Gastrocnemius medialis (tissue), 4 donors: ENCODE results near the gene TIGIT. TPM values are rescaled to one million over a fixed set of nuclear protein-coding genes. Genes with fewer than 3 reads are reported as not detected.

Experiments used
- ATAC-seq, 2 donors: fragments of 150-250 bp; one replicate each; pipeline ENCODE4 v1.9.1; 2016
- DNase-seq, 2 donors: peaks; one replicate each; pipeline ENCODE4 v3.0.0-alpha.2; 2019
- H3K27ac ChIP-seq, 4 donors: fragments of 200-600 bp; sonication (generic); 1 replicate in 1 of 4; 2 replicates in 3 of 4; pipeline ENCODE4 v1.5.1; 2016 to 2018; ENCODE audit warnings: mild to moderate bottlenecking in 2 of 4, moderate library complexity in 1 of 4
- H3K27me3 ChIP-seq, 3 donors: fragments of 200-600 bp; sonication (generic) in 2 of 3; 1 replicate in 1 of 3; 2 replicates in 2 of 3; pipeline versions ENCODE4 v1.5.1 to v1.6.0; 2016 to 2019; ENCODE audit warnings: mild to moderate bottlenecking in 1 of 3, moderate library complexity in 1 of 3
- H3K36me3 ChIP-seq, 2 donors: fragments of 200-600 bp; sonication (generic) in 1 of 2; one replicate each; pipeline ENCODE4 v1.5.1; 2017 to 2018
- H3K4me1 ChIP-seq, 2 donors: fragments of 200-600 bp; sonication (generic) in 1 of 2; one replicate each; pipeline ENCODE4 v1.5.1; 2016 to 2017; ENCODE audit warnings: mild to moderate bottlenecking in 2 of 2
- H3K4me3 ChIP-seq, 4 donors: fragments of 200-600 bp; sonication (generic) in 3 of 4; 1 replicate in 1 of 4; 2 replicates in 3 of 4; pipeline ENCODE4 v1.5.1; 2016 to 2019; ENCODE audit warnings: mild to moderate bottlenecking in 2 of 4
- H3K9me3 ChIP-seq, 3 donors: fragments of 200-600 bp; sonication (generic) in 2 of 3; 1 replicate in 1 of 3; 2 replicates in 2 of 3; pipeline ENCODE4 v1.5.1; 2016 to 2019
- CTCF ChIP-seq, 5 experiments: fragments of 450-650 bp in 3 of 5; fragments of 200-600 bp in 2 of 5; sonication (generic) in 2 of 5; IDR thresholded peaks in 4 of 5; conservative IDR thresholded peaks in 1 of 5; 1 replicate in 4 of 5; 2 replicates in 1 of 5; pipeline ENCODE4 v1.5.1; 2016 to 2019; ENCODE audit warnings: antibody characterized with exemption in 5 of 5, mild to moderate bottlenecking in 3 of 5, moderate library complexity in 3 of 5
- POLR2A ChIP-seq, 2 donors: fragments of 450-650 bp; IDR thresholded peaks; one replicate each; pipeline ENCODE4 v1.6.1; 2017; ENCODE audit warnings: antibody characterized with exemption in 2 of 2, mild to moderate bottlenecking in 2 of 2, moderate library complexity in 2 of 2
- in situ Hi-C, 4 donors: fragments of 200-750 bp; cut with MboI; loops; one replicate each; pipeline versions ENCODE4 v1.15.0 to v1.8.0; 2017; ENCODE audit warnings: low sequenced_read_pairs in 4 of 4
- intact Hi-C: fragments of 100-400 bp; cut with DNase I; formaldehyde crosslinking; loops from one replicate; pipeline ENCODE4 v1.15.1; 2023; ENCODE audit warnings: low total_unique reads
- total RNA-seq, 4 donors: library from RNA; depleted of rRNA; stranded (reverse); fragments of >200 nt; gene quantifications; one replicate each; pipeline versions ENCODE4 v1.1.0 to v1.2.3, GENCODE V29; 2016

Gene TIGIT
- total RNA-seq, result not detected

- intact Hi-C loops (no loop called here), in situ Hi-C loops (no loop called here)
- H3K9me3 ChIP-seq, result no peaks in the 10 kb centered on the region
- no peaks in the 10 kb centered on the region for H3K4me1 ChIP-seq
- H3K4me3 ChIP-seq, result no peak within 1 kb of the TSS
- no peaks in the 10 kb centered on the region for H3K36me3 ChIP-seq
- no peaks in the 10 kb centered on the region for H3K27me3 ChIP-seq
- no peak within 1 kb of the TSS for H3K27ac ChIP-seq
- DNase-seq (no peak), ATAC-seq (no peak)
- TF ChIP-seq CTCF (IDR thresholded peaks at IDR 0.05 in 4 of 5, conservative IDR thresholded peaks at IDR 0.05 in 1 of 5) (no peak), POLR2A (IDR thresholded peaks at IDR 0.05) (no peak)
Observed at GRCh38 chr3:114293838-114294535, at the start of gene TIGIT. Gene TIGIT (plus strand): TSS chr3:114294028. CDS start chr3:114294062, 34 bp downstream.

GRCh38 chr3:114252954-114253353 is 40.9 kb upstream of the TIGIT start:
- Histone ChIP-seq H3K4me1 (no peaks in the 10 kb centered on the region), H3K36me3 (no peaks in the 10 kb centered on the region), H3K27ac (no peak overlapping the region), H3K27me3 (no peaks in the 10 kb centered on the region), H3K9me3 (no peaks in the 10 kb centered on the region), H3K4me3 (no peak overlapping the region)
- TF ChIP-seq CTCF (IDR thresholded peaks at IDR 0.05 in 4 of 5, conservative IDR thresholded peaks at IDR 0.05 in 1 of 5) (no peak), POLR2A (IDR thresholded peaks at IDR 0.05) (no peak)
- ATAC-seq, result no peak
- no peak for DNase-seq
- in situ Hi-C loops (no loop called here), intact Hi-C loops (no loop called here)

GRCh38 chr3:114253505-114253904 is 40.3 kb upstream of the TIGIT start:
- Histone ChIP-seq H3K27ac (no peak overlapping the region), H3K4me3 (no peak overlapping the region), H3K4me1 (no peaks in the 10 kb centered on the region), H3K9me3 (no peaks in the 10 kb centered on the region), H3K27me3 (no peaks in the 10 kb centered on the region), H3K36me3 (no peaks in the 10 kb centered on the region)
- no peak for ATAC-seq
- no peak for DNase-seq
- TF ChIP-seq POLR2A (IDR thresholded peaks at IDR 0.05), result no peak
- TF ChIP-seq CTCF (IDR thresholded peaks at IDR 0.05 in 4 of 5, conservative IDR thresholded peaks at IDR 0.05 in 1 of 5), result no peak
- in situ Hi-C loops (no loop called here), intact Hi-C loops (no loop called here)

- Histone ChIP-seq H3K27me3 (no peaks in the 10 kb centered on the region), H3K4me3 (no peak overlapping the region), H3K36me3 (no peaks in the 10 kb centered on the region), H3K9me3 (no peaks in the 10 kb centered on the region), H3K4me1 (no peaks in the 10 kb centered on the region), H3K27ac (no peak overlapping the region)
- no peak for DNase-seq
- ATAC-seq, result no peak
- TF ChIP-seq POLR2A (IDR thresholded peaks at IDR 0.05), result no peak
- TF ChIP-seq CTCF (IDR thresholded peaks at IDR 0.05 in 4 of 5, conservative IDR thresholded peaks at IDR 0.05 in 1 of 5), result no peak
- intact Hi-C loops, result no loop called here
- in situ Hi-C loops, result no loop called here
Observed at GRCh38 chr3:114259566-114259965, 34.3 kb upstream of the TIGIT start.

GRCh38 chr3:114260152-114260551 is 33.7 kb upstream of the TIGIT start:
- H3K4me1 ChIP-seq, result no peaks in the 10 kb centered on the region
- H3K9me3 ChIP-seq, result no peaks in the 10 kb centered on the region
- TF ChIP-seq CTCF (IDR thresholded peaks at IDR 0.05 in 4 of 5, conservative IDR thresholded peaks at IDR 0.05 in 1 of 5), result no peak
- intact Hi-C loops (no loop called here), in situ Hi-C loops (no loop called here)
- DNase-seq, result no peak
- no peaks in the 10 kb centered on the region for H3K27me3 ChIP-seq
- H3K27ac ChIP-seq, result no peak overlapping the region
- no peak overlapping the region for H3K4me3 ChIP-seq
- no peaks in the 10 kb centered on the region for H3K36me3 ChIP-seq
- no peak for ATAC-seq
